Right renal cortex interstitium (tissue), 3 donors: ENCODE results near the gene ITGB2. TPM values are rescaled to one million over a fixed set of nuclear protein-coding genes. Genes with fewer than 3 reads are reported as not detected.
"Not testable (repeated sequence)": the region's sequence is repeated elsewhere in the genome, so short reads cannot be mapped to it uniquely, and the experiment has no call there.

Experiments
- DNase-seq, 3 donors: peaks; one replicate each; pipeline ENCODE4 v3.0.0-alpha.2; 2013; ENCODE audit warnings: low read depth in 3 of 3, low spot score in 2 of 3
- polyA plus RNA-seq, 3 donors: library from polyadenylated mRNA; unstranded; fragments of 120-200 nt; gene quantifications; one replicate each; pipeline ENCODE4 v1.2.1, GENCODE V29; 2013; ENCODE audit not compliant: insufficient read length in 3 of 3

ITGB2 gene
- polyA plus RNA-seq, 3 donors, result 7.4 to 16.0 (median 8.1) TPM

DNA sequence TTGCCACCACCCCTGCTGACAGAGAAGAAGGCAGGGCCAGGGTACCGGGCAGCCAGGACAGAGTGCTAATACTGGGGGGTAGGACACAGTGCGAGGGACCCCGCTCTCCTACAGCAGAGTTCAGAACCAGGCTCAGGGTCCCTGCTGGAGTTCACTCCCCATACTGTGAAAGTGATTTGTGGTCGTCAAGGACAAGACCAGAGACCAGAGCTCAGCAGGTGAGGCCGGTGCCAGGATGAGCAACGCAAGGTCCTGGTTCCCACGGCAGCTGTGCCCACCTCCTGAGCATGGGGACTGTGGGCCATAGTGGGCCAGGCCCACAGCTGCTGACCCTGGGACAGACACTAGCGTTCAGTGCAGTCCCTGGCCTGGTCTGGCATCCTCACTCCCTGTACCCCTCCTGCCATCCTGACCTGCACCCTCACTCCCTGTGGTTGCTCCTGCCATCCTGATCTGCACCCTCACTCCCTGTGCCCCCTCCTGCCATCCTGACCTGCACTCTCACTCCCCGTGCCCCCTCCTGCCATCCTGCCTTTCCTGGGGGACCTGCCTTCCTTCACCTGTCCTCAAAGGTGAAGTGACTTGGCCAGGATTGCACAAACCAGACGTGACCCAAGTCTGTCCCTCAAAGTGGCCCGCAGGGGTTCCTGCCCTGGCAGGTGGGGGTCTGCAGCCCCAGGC is 33.4 kb downstream of the ITGB2 start:
- DNase-seq, result no peak

DNA sequence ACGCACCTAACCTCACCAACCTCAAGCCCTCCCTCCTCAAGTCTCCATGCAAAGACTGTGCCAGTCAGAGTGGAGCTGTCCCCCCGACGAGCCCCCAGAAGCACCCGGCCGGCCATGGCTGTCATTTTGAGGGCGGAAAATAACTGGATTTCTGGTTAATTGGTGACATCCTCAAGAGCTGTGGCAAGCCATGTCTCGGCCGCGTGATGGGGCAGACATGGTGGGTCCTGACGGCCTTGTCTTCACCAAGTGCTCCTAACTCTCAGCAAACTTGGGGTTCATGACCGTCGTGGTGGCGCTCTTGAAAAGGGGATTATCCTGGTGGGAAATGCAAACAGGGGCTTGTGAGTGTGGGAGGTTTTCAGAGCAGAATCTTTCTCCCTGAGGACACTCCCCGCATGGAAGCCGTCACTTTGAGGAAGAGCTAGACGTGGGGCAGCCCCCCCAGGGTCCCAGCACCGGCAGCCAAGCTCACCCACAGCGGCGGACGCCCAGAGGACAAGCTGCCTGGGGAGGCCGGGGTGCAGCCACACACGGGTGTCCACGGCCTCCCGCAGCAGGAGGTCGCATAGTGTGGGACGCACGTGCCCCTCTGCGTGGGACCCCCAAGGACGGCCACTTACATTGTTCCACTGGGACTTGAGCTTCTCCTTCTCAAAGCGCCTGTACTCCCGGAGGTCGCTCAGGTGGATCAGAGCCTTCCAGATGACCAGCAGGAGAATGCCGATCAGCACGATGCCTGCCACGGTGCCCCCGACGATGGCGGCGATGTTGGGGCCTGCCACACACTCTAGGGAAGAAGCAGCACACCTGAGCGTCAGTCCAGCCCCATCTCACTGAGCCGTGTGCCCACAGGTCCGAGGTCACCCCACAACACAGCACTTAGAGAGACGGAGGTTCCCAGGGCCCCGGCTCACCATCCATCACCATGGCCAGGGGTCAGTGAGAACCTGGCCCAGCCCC is 34.3 kb downstream of the ITGB2 start:
- DNase-seq, result no peak

DNA sequence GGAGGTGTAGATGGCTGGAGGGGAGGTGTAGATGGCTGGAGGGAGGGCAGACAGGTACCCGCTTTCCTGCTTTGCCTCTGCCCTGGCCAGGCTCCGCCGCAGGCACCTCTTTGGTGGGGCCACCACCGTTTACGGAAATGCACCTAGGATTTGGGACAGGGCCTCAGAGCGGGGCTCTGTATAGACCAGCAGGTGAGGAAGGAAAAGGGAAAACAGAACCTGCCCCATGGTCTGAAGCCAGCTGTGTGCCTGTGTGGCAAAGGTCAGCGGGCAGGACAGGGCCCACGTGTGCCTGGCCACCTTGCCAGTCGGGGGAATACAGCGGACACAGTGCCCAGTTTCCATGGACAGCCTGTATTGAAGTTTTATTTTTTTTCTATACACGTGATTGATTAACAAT is 35.1 kb downstream of the ITGB2 start:
- no peak for DNase-seq

DNA sequence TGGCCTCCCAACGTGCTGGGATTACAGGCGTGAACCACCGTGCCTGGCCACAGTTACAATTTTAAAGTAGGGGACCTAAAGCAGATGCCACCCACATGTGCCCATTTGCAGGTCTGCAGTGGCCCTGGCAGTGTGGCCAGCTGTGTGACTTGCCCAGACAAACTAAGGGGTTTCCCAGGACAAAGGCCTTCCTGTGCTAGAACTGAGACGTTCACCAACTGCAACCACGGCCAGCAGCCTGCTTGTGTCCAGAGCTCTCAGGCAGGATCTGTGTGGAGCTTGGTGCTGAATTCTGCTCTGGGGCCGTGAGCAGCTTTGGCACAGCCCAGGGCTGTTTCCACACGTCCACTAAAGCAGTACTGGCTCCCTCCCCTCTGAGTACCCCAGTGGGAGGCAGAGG is 36.6 kb downstream of the ITGB2 start:
- no peak for DNase-seq

DNA sequence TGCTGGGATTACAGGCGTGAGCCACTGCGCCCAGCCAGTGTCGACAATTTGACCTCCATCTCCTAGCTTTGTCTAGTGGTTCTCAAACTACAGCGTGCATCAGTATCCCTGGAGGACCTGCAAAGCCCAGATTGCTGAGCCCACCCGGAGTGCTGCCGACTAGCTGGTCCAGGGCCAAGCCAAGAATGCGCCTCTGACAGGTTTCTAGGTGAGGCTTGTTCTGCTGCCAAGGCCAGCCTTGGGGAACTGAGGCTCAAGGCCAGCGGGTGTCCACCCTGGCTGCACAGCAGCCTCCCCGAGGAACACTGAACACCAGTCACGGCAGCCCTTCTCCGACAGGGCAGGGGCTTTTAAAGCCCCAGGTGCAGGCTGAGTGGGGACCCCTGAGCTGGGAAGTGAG is 37.4 kb downstream of the ITGB2 start:
- DNase-seq, result no peak

DNA sequence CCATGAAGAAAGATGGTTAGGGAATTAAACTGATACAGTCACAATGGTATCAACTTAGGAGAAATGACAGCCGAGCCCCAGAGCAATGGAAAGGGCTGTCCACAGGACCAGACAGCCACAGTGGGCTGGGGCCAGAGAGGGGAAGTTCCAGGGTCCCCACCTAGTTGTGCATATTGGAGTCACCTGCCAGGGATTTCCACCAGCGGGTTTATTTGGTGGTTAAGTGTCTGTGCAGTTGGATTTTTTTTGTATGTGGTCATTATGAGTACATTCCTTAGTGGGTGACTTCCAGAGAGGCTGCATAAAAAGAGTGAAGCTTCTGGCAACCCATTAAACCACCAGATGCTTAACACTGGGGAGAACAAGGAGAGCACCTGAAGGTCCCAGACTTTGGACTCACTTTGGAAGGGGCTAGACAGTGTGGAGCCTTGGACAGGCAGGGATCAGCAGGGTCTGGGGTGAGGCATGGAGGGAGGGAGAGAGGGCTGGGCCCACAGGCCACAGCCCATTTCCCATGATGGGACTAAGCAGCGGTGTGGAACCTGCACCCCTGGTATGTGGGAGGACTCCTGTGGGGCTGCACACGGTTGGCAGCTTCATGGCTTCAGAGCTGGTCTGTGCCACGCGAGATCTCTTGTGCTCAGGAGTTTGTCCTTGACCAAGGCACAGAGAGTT is 39.4 kb downstream of the ITGB2 start:
- no peak for DNase-seq

DNA sequence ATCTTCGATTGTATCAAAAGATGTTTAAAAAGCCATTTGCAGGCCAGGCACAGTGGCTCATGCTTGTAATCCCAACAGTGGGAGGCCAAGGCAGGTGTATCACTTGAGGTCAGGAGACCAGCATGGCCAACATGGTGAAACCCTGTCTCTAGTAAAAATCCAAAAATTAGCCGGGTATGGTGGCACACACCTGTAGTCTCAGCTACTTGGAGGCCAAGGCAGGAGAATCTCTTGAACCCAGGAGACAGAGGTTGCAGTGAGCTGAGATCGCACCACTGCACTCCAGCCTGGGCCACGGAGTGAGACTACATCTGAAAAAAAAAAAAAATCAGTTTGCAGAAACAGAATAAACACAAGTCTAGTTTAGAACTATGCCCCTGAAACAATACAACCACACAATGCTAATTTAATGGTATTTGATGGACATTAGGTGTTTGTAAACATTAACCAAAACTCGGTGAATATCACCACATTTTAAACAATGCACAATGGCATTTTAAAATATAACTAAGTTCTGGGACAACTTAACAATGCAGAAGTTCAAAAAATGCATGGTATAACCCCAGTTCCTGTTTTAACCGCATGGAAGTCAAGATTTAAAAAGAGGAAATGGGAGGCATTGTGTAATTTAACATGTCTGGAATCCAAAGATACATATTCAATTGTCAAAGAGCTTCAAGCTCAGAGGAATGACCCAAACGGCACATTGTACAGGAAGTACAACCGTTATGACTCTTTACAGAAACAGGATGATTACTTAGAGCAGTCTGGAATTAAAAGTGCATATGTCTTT is 40.1 kb downstream of the ITGB2 start:
- no peak for DNase-seq

DNA sequence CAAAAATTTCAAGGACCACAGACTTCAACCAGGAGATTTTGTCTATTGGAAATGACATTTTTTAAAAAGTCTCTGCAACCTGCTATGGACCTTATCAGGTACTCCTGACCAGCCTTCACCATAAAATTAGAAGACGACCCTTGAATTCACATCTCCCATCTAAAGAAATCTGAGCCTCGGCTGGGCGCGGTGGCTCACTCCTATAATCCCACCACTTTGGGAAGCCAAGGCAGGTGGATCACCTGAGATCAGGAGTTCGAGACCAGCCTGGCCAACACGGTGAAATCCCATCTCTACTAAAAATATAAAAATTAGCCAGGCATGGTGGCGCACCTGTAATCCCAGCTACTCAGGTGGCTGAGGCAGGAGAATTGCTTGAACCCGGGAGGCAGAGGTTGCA is 41.5 kb downstream of the ITGB2 start:
- DNase-seq, result not testable (repeated sequence)

DNA sequence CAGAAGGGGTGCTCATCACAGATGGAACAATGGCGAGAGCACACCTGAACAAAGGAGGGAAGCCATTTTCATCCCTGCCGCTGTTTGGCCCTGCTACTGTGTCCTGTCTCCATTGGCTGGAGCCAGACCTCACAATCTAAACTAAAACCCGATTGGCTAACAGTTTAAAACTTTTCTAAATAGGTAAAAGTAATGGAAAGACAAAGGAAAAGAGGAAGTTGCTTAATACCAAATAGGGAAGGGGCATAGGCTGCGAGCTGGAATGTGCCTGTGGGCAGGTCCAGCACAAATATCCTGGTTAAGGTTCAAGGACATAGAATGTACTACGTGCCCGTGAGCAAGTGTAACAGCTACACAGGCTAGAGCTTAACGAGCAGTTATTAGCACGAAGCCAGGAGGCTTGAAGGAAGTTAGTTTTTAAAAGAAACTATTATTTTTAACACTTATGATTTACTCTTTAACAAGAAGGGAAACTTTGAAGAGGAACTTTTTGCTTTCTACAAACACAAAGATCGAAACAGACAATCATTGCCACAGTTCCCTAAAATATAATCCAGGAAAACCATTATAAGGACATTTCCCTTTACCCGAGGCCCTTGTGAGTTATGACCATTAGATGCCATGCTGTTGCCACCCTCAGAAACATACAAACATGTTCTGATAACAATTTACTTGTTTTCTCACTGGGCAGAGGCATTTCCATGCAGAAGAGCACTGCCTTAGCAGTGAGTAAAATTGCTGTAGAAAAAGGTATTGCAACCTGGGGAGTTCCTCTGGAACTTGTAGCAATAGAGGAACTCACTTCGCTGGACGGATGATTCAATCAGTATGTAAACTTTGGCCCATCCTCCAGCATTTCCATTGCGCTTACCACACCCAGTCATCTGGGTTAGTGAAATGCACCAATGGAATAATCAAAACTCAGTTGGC is 42.4 kb downstream of the ITGB2 start:
- no peak for DNase-seq

DNA sequence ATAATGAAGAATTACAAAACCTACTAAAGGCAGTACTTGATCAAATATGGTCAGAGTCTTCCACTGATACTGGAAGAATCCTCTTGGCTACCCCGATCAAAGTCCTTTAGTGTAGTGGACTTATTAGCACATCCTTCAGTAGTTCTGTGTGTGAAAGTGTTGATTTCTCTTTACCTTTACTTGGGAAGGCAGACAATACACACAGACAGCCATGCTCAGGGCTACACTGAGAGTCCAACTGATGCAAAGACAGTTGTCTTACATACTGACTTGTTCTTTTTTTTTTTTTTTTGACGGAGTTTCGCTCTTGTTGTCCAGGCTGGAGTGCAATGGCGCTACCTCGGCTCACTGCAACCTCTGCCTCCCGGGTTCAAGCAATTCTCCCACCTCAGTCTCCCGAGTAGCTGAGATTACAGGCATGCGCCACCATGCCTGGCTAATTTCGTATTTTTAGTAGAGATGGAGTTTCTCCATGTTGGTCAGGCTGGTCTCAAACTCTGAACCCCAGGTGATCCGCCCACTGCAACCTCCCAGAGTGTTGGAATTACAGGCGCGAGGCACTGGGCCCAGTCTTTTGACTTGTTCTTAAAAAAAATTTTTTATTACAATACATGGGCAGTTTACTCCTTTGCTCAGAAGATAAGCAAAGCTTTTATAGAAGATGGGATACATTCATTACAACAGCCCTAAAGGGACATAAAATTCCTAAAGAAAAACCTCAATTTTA is 43.7 kb downstream of the ITGB2 start:
- DNase-seq, result no peak

DNA sequence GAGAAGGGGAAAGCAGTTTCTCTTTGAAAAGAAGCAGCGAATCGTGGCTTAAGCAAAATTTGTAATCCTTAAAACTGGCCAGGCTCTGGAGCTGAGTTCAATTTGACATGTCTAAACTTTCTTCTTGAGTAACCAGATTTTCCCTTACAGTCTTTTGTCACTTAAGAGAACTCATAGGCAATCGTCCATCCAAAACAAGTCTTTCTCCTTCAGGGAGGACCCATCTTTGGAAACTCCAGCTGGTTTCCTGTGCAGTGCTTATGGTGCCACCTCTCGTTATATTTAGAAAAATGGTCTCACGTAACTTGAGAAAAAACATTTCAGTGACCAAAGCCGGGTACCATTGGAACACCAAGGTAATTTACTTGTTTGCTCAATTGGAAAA is 45.4 kb downstream of the ITGB2 start:
- DNase-seq, result no peak

DNA sequence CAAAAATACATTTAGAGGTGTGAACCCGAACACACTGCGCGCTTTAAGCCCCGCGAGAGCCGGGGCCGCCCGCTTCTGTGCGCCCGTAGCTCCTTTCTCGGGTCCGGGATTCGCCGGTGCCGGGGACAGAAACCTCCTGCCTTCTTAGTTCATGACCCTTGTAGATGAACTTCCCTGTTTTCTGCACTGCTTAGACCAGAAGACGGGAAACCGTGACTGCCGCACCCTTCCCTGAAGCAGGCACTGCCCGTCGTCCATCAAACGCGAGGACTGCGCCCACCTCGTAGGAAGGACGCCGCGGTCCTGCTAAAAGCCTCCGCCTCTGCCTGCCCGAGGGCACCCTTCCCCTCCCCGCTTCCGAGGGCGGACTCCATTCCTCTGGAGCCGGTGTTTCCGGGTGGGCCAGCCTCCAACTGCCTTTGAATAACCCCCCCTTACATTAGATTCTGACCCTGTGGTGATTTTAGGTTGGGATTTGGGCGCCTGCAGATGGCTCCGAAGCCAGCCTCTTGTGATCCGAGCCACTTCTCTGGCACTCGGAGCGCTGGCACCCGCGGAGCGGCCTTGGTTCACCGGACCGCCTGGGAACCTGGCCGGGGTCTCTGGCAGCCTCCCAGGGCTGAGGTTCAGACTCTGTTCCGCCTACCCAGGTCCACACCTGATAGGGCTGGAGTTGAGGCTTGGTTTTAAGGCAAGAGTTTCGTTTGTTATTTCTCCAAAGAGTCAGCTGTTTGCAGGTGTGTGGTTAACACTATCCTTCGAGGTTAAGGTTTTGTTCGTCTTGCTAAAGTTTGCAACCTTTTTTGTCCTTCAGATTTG is 46.0 kb downstream of the ITGB2 start:
- no peak for DNase-seq

DNA sequence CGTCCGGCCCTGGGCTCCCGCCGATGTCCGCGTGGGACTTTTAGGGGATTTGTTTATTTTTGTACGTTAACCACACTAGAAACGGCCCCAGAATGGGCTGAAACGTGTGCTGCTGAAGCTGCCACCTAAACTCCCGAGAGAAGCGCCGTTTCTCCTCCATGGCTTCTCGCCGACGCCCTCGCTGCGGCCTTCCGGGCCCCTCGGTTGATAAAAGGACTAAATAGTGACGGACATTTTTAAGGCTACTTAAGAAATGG is 46.5 kb downstream of the ITGB2 start:
- no peak for DNase-seq

DNA sequence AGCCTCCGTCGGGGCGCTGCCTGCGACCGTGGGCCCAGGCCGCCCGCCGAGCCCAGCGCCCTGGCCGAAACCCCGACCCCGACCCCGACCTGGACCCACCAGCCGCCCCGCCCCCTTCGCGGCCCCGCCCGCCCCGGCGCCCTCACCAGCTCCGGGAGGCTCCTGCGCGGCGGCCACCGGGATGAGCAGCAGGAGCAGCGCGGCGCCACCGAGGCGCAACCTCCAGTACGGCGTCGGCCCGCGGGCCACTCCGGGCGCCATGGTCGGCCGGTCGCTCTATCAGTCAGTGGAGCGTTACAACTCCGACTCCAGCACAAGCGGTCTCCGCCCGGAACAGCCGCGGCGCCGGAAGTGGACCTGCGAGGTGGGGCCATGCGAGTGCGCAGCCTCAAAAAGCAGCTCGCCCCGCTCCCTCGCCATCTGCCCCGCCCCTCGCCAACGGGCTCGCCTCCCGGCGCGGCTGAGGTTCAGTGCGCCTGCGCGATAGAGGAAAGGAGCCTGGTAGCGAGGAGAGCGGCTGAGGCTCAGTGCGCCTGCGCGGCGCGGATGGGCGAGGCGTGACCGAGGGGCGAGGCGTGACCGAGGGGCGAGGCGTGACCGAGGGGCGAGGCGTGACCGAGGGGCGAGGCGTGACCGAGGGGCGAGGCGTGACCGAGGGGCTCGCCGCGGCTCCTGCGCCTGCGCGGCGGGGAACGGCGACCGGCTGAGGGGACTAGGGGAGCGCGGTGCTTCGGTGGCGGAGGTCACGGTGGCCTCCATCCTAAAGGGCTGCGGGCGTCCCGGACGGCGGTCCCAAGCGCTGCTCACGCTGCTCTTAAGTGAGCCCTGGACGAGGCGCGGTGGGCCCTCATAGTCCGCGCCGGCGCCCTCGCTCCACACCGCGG is 47.1 kb downstream of the ITGB2 start, which contains the start of gene PTTG1IP:
PTTG1IP (minus strand) TSS at position 335 of the 884 bp plus-strand sequence; CDS start at position 261, 74 bp downstream.
- peak; percentile 92 to 96 (median 95) for DNase-seq

DNA sequence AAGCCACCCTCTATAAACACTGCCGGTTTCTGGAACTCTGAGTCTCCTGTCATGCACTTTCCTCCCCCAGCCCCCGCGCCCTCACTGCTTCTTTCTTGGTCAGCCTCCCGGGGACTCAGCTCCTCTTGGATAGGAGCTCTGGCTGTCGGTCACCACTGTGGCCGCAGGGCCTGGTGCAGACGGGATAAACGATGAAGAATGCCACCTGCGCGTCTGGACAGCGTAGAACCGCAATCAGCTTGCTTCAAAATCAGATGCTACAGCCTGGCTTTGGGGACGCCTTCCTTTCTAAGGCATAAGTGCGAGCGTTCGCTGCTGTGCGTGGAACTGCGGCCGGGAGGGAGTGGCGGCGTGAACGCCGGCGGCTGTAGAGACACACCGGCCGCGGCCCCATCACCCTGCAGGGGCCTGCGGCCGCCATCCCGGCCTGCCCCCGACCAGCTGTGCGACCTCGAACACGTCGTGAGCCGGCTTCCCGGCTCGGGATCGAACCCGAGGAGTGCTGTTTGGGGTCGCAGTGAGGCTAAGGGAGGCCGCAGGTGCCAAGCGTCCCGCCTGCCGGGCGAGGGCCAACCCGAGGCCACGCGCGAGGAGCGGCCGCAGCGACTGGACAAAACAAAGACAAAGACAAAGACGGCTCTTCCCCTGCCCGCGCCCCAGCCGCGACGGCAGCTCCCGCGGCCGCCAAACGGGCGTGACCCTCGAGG is 47.9 kb downstream of the ITGB2 start:
- no peak for DNase-seq

DNA sequence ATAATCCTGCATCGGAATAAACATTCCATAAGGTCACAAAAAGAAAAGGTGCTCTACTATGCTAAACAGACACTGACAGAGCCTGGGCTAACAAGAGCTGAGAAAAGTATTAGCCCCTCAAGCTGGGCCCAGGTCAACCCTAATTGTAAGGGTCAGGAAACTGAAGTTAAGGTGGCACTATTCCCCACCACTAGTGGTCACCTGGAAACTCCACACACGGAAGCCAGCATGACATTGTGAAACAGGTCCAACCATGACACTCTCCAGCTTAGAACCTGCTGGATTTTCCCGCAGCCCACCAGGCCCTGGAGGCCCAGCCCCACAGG is 48.4 kb downstream of the ITGB2 start:
- DNase-seq, result no peak
